Large intestine (tissue), 3 donors: ENCODE measurements around the gene CRAT. TPM values are rescaled to one million over a fixed set of nuclear protein-coding genes. Genes with fewer than 3 reads are reported as not detected.

Source experiments
- DNase-seq, 2 donors: peaks; one replicate each; pipeline versions ENCODE4 v3.0.0 to v3.0.0-alpha.2; 2013
- H3K27ac ChIP-seq: one replicate; pipeline ENCODE4 v1.5.1; 2013; ENCODE audit warnings: low read length
- H3K27me3 ChIP-seq: 2 replicates; pipeline ENCODE4 v1.6.1; 2013; ENCODE audit warnings: low read length; ENCODE audit not compliant: control insufficient read depth, insufficient read depth
- H3K36me3 ChIP-seq: 2 replicates; pipeline ENCODE4 v1.6.1; 2013; ENCODE audit warnings: low read length; ENCODE audit not compliant: control insufficient read depth, insufficient read depth
- H3K4me1 ChIP-seq: one replicate; pipeline ENCODE4 v1.6.1; 2013; ENCODE audit warnings: low read length; ENCODE audit not compliant: control insufficient read depth, insufficient read depth
- H3K4me3 ChIP-seq: one replicate; pipeline ENCODE4 v1.5.1; 2013; ENCODE audit warnings: low read length
- H3K9me3 ChIP-seq: one replicate; pipeline ENCODE4 v1.6.1; 2013; ENCODE audit warnings: mild to moderate bottlenecking, low read depth, low read length, moderate library complexity; ENCODE audit not compliant: control insufficient read depth
- WGBS: methylation state at CpG from one replicate; pipeline ENCODE4 v1.1.5; 2013; ENCODE audit warnings: low lambda C conversion rate; ENCODE audit not compliant: insufficient coverage; 5-methylcytosine and 5-hydroxymethylcytosine counted together
- polyA plus RNA-seq: library from polyadenylated mRNA; unstranded; fragments of 120-200 nt; gene quantifications from one replicate; pipeline ENCODE4 v1.2.1, GENCODE V29; 2013

Gene CRAT
- polyA plus RNA-seq, 1 donor = 84.3 TPM

GRCh38 chr9:129073404-129073803 is 37.2 kb downstream of the CRAT start:
- Histone ChIP-seq H3K36me3 (peaks cover 24% of the 10 kb centered on the region), H3K4me1 (peaks cover 45% of the 10 kb centered on the region), H3K27me3 (no peaks in the 10 kb centered on the region), H3K4me3 (no peak overlapping the region), H3K27ac (no peak overlapping the region), H3K9me3 (peaks cover 2% of the 10 kb centered on the region)
- no CpG with 5 or more reads among the region's 8 CpGs for WGBS
- DNase-seq = no peak

- 38% methylated on average over 2 of the region's 9 CpGs for WGBS
- Histone ChIP-seq H3K9me3 (peaks cover 2% of the 10 kb centered on the region), H3K27me3 (no peaks in the 10 kb centered on the region), H3K27ac (no peak overlapping the region), H3K36me3 (peaks cover 36% of the 10 kb centered on the region), H3K4me3 (no peak overlapping the region), H3K4me1 (peaks cover 39% of the 10 kb centered on the region)
- no peak for DNase-seq
These were observed 38.4 kb downstream of the CRAT start for GRCh38 chr9:129072171-129072570.

GRCh38 chr9:129071526-129072126 is 39.0 kb downstream of the CRAT start:
- Histone ChIP-seq H3K27ac (no peak overlapping the region), H3K36me3 (peaks cover 39% of the 10 kb centered on the region), H3K4me3 (no peak overlapping the region), H3K27me3 (no peaks in the 10 kb centered on the region), H3K4me1 (peaks cover 34% of the 10 kb centered on the region), H3K9me3 (peaks cover 2% of the 10 kb centered on the region)
- DNase-seq = no peak
- no CpG with 5 or more reads among the region's 10 CpGs for WGBS

GRCh38 chr9:129070696-129071525 is 39.7 kb downstream of the CRAT start:
- Histone ChIP-seq H3K27ac (no peak overlapping the region), H3K36me3 (peaks cover 41% of the 10 kb centered on the region), H3K27me3 (no peaks in the 10 kb centered on the region), H3K9me3 (peaks cover 2% of the 10 kb centered on the region), H3K4me3 (no peak overlapping the region), H3K4me1 (peaks cover 28% of the 10 kb centered on the region)
- no CpG with 5 or more reads among the region's 21 CpGs for WGBS
- DNase-seq = no peak

GRCh38 chr9:129069862-129070641 is 40.5 kb downstream of the CRAT start:
- peaks cover 21% of the 10 kb centered on the region for H3K4me1 ChIP-seq
- H3K9me3 ChIP-seq = no peaks in the 10 kb centered on the region
- H3K4me3 ChIP-seq = no peak overlapping the region
- no peaks in the 10 kb centered on the region for H3K27me3 ChIP-seq
- DNase-seq = peak in 1 of 2 donors; percentile 44
- peaks cover 49% of the 10 kb centered on the region for H3K36me3 ChIP-seq
- peak overlapping the region; percentile 74 for H3K27ac ChIP-seq
- no CpG with 5 or more reads among the region's 26 CpGs for WGBS

GRCh38 chr9:129068990-129069861 is 41.4 kb downstream of the CRAT start:
- Histone ChIP-seq H3K27ac (peak overlapping the region; percentile 74), H3K4me3 (no peak overlapping the region), H3K36me3 (peaks cover 56% of the 10 kb centered on the region), H3K27me3 (no peaks in the 10 kb centered on the region), H3K9me3 (no peaks in the 10 kb centered on the region), H3K4me1 (peaks cover 21% of the 10 kb centered on the region)
- no CpG with 5 or more reads among the region's 31 CpGs for WGBS
- DNase-seq = peak; percentile 70 to 83

- H3K9me3 ChIP-seq = no peaks in the 10 kb centered on the region
- WGBS = no CpG with 5 or more reads among the region's 19 CpGs
- no peak overlapping the region for H3K27ac ChIP-seq
- peaks cover 65% of the 10 kb centered on the region for H3K36me3 ChIP-seq
- no peaks in the 10 kb centered on the region for H3K27me3 ChIP-seq
- no peak for DNase-seq
- no peak overlapping the region for H3K4me3 ChIP-seq
- peaks cover 21% of the 10 kb centered on the region for H3K4me1 ChIP-seq
These were observed 42.5 kb downstream of the CRAT start for GRCh38 chr9:129068110-129068509.

- H3K27me3 ChIP-seq = no peaks in the 10 kb centered on the region
- H3K36me3 ChIP-seq = peaks cover 78% of the 10 kb centered on the region
- H3K4me3 ChIP-seq = no peak overlapping the region
- no peak overlapping the region for H3K27ac ChIP-seq
- no peaks in the 10 kb centered on the region for H3K9me3 ChIP-seq
- peaks cover 9% of the 10 kb centered on the region for H3K4me1 ChIP-seq
- DNase-seq = no peak
- no CpG with 5 or more reads among the region's 8 CpGs for WGBS
These were observed 46.1 kb downstream of the CRAT start for GRCh38 chr9:129064499-129064908.

GRCh38 chr9:129063061-129063460 is 47.5 kb downstream of the CRAT start:
- Histone ChIP-seq H3K4me3 (no peak overlapping the region), H3K4me1 (no peaks in the 10 kb centered on the region), H3K27me3 (no peaks in the 10 kb centered on the region), H3K27ac (no peak overlapping the region), H3K9me3 (no peaks in the 10 kb centered on the region), H3K36me3 (peaks cover 76% of the 10 kb centered on the region)
- DNase-seq = no peak
- WGBS = no CpG with 5 or more reads among the region's 9 CpGs
